Measurements from ENCODE around the gene PTPRU.

GRCh38 chr1:29209173-29209572 lies 27.1 kb upstream of the PTPRU start:
- TF ChIP-seq CTCF (IDR thresholded peaks at IDR 0.05; ENCODE audit: low read length), result no peak
- no peak for TF ChIP-seq EZH2 (optimal IDR thresholded peaks at IDR 0.05; ENCODE audit: low read depth, low read length)
